SK-N-SH (cell line): ENCODE results near the gene LIG1.

Experiments
- FOXJ3 ChIP-seq: sonication (generic); formaldehyde crosslinking; IDR thresholded peaks from 2 replicates; pipeline ENCODE4 v1.5.1; 2020; ENCODE audit warnings: mild to moderate bottlenecking, missing genetic modification reagents
- SMC3 ChIP-seq: IDR thresholded peaks from 2 replicates; pipeline ENCODE4 v1.6.1; 2012; ENCODE audit warnings: low read depth, low read length, improper control_type of control experiment
- YY1 ChIP-seq: IDR thresholded peaks from 2 replicates; pipeline ENCODE4 v1.4.0; 2012; ENCODE audit warnings: low read depth, mild to moderate bottlenecking
- TF ChIP-seq, protein P1 (sequence below): fragments of 200-600 bp; sonication (generic); IDR thresholded peaks from 2 replicates; pipeline ENCODE4 v1.6.1; 2017; ENCODE audit warnings: antibody characterized with exemption, mild to moderate bottlenecking, moderate library complexity
- TF ChIP-seq, protein P2 (sequence below): IDR thresholded peaks from 2 replicates; pipeline ENCODE4 v1.4.0; 2012; ENCODE audit warnings: low read depth

DNA sequence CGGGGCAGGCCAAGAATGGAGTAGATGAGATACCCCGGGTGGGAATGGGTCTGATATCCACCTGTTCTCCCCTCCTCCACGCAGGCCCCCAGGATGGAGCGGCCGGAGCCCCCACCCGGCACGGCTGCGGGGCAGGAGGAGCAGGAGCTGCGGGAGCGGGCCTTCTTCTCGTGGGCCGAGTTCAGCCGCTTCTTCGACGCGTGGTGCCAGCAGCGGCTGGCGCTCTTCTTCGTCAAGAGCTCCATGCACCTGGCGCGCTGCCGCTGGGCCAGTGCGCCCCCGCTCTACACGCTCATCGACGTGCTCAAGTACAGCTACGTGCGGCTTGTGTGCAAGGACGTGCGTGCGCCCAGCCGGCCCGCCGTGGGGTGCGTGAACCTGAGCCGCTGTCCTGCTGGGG, 1.6 kb upstream of the LIG1 start:
- TF ChIP-seq, protein P1, sequence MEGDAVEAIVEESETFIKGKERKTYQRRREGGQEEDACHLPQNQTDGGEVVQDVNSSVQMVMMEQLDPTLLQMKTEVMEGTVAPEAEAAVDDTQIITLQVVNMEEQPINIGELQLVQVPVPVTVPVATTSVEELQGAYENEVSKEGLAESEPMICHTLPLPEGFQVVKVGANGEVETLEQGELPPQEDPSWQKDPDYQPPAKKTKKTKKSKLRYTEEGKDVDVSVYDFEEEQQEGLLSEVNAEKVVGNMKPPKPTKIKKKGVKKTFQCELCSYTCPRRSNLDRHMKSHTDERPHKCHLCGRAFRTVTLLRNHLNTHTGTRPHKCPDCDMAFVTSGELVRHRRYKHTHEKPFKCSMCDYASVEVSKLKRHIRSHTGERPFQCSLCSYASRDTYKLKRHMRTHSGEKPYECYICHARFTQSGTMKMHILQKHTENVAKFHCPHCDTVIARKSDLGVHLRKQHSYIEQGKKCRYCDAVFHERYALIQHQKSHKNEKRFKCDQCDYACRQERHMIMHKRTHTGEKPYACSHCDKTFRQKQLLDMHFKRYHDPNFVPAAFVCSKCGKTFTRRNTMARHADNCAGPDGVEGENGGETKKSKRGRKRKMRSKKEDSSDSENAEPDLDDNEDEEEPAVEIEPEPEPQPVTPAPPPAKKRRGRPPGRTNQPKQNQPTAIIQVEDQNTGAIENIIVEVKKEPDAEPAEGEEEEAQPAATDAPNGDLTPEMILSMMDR, result no peak
- no peak for TF ChIP-seq YY1
- TF ChIP-seq, protein P2, sequence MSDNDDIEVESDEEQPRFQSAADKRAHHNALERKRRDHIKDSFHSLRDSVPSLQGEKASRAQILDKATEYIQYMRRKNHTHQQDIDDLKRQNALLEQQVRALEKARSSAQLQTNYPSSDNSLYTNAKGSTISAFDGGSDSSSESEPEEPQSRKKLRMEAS, result no peak
- no peak for TF ChIP-seq FOXJ3 (CRISPR knock-in tag)
- no peak for TF ChIP-seq SMC3
